NCI-H2227 (cell line): ENCODE results near the gene ECEL1.

Experiments
- DNase-seq: peaks from one replicate; lab custom pipeline; 2025; ENCODE audit not compliant: unreplicated experiment; lab: John Stamatoyannopoulos, UW

ECEL1 gene

GRCh38 chr2:232431705-232432590, 55.7 kb downstream of the ECEL1 start:
- no peak for DNase-seq
